HAP-1 (cell line): ENCODE measurements around the gene VTI1A.

Experiments
- DNase-seq, 2 experiments: peaks; one replicate each; pipeline ENCODE4 v3.0.0-alpha.2; 2016 to 2020; ENCODE audit warnings: low spot score in 2 of 2
- H3K27me3 ChIP-seq: fragments of 250-450 bp; sonication (Bioruptor Pico); 2 replicates; pipeline ENCODE4 v1.5.1; 2020; ENCODE audit warnings: low read depth, mild to moderate bottlenecking, moderate library complexity
- H3K36me3 ChIP-seq: fragments of 250-450 bp; sonication (Bioruptor Pico); replicated peaks from 2 replicates; pipeline ENCODE4 v1.5.1; 2020; ENCODE audit warnings: mild to moderate bottlenecking
- H3K4me1 ChIP-seq: fragments of 250-450 bp; sonication (Bioruptor Pico); 2 replicates; pipeline ENCODE4 v1.5.1; 2020; ENCODE audit warnings: mild to moderate bottlenecking
- H3K4me3 ChIP-seq: fragments of 250-450 bp; sonication (Bioruptor Pico); 2 replicates; pipeline ENCODE4 v1.5.1; 2020; ENCODE audit warnings: mild to moderate bottlenecking, moderate library complexity
- H3K9me3 ChIP-seq: fragments of 250-450 bp; sonication (Bioruptor Pico); 2 replicates; pipeline ENCODE4 v1.5.1; 2020; ENCODE audit warnings: mild to moderate bottlenecking, moderate library complexity
- in situ Hi-C: fragments of 300-500 bp; cut with MboI; formaldehyde crosslinking; loops from 3 replicates; pipeline ENCODE4 v1.14.3; 2020; ENCODE audit warnings: low sequenced_read_pairs, inconsistent platforms, mixed read lengths

The VTI1A gene

GRCh38 chr10:112613620-112614019, 166.6 kb downstream of the VTI1A start:
- no peak for DNase-seq
- Histone ChIP-seq H3K27me3 (no peaks in the 10 kb centered on the region), H3K4me3 (no peak overlapping the region), H3K9me3 (no peaks in the 10 kb centered on the region), H3K4me1 (no peaks in the 10 kb centered on the region), H3K36me3 (no peaks in the 10 kb centered on the region)
- in situ Hi-C loops, result no loop called here

- Histone ChIP-seq H3K4me3 (no peak overlapping the region), H3K27me3 (no peaks in the 10 kb centered on the region), H3K9me3 (no peaks in the 10 kb centered on the region), H3K36me3 (no peaks in the 10 kb centered on the region), H3K4me1 (no peaks in the 10 kb centered on the region)
- no peak for DNase-seq
- in situ Hi-C loops, result no loop called here
Observed at GRCh38 chr10:112614072-112614471, 167.1 kb downstream of the VTI1A start.

GRCh38 chr10:112614586-112614985, 167.6 kb downstream of the VTI1A start:
- in situ Hi-C loops, result no loop called here
- H3K4me3 ChIP-seq, result no peak overlapping the region
- H3K36me3 ChIP-seq, result no peaks in the 10 kb centered on the region
- H3K9me3 ChIP-seq, result no peaks in the 10 kb centered on the region
- H3K27me3 ChIP-seq, result no peaks in the 10 kb centered on the region
- no peaks in the 10 kb centered on the region for H3K4me1 ChIP-seq
- no peak for DNase-seq

- in situ Hi-C loops, result no loop called here
- Histone ChIP-seq H3K4me3 (no peak overlapping the region), H3K4me1 (no peaks in the 10 kb centered on the region), H3K9me3 (no peaks in the 10 kb centered on the region), H3K27me3 (no peaks in the 10 kb centered on the region), H3K36me3 (no peaks in the 10 kb centered on the region)
- DNase-seq, result no peak
Observed at GRCh38 chr10:112615269-112615668, 168.3 kb downstream of the VTI1A start.

GRCh38 chr10:112616647-112617046, 169.6 kb downstream of the VTI1A start:
- Histone ChIP-seq H3K27me3 (no peaks in the 10 kb centered on the region), H3K4me1 (peaks cover 3% of the 10 kb centered on the region; the same call in 1 of the 2 replicates), H3K4me3 (no peak overlapping the region), H3K36me3 (no peaks in the 10 kb centered on the region), H3K9me3 (no peaks in the 10 kb centered on the region)
- DNase-seq, result no peak
- in situ Hi-C loops, result no loop called here

GRCh38 chr10:112618814-112619213, 171.8 kb downstream of the VTI1A start:
- Histone ChIP-seq H3K9me3 (no peaks in the 10 kb centered on the region), H3K27me3 (no peaks in the 10 kb centered on the region), H3K36me3 (no peaks in the 10 kb centered on the region), H3K4me1 (peaks cover 16% of the 10 kb centered on the region), H3K4me3 (no peak overlapping the region)
- in situ Hi-C loops, result no loop called here
- no peak for DNase-seq

- peaks cover 16% of the 10 kb centered on the region for H3K4me1 ChIP-seq
- in situ Hi-C loops, result no loop called here
- H3K27me3 ChIP-seq, result no peaks in the 10 kb centered on the region
- H3K9me3 ChIP-seq, result no peaks in the 10 kb centered on the region
- H3K4me3 ChIP-seq, result no peak overlapping the region
- DNase-seq, result no peak
- H3K36me3 ChIP-seq, result no peaks in the 10 kb centered on the region
Observed at GRCh38 chr10:112619556-112619955, 172.5 kb downstream of the VTI1A start.

- H3K4me3 ChIP-seq, result no peak overlapping the region
Observed at GRCh38 chr10:112622786-112623185, 175.8 kb downstream of the VTI1A start.

GRCh38 chr10:112624546-112625048, 177.6 kb downstream of the VTI1A start:
- Histone ChIP-seq H3K36me3 (no peaks in the 10 kb centered on the region), H3K4me3 (no peak overlapping the region), H3K9me3 (no peaks in the 10 kb centered on the region), H3K27me3 (no peaks in the 10 kb centered on the region), H3K4me1 (peaks cover 16% of the 10 kb centered on the region)
- in situ Hi-C loops, result no loop called here
- no peak for DNase-seq

More at GRCh38 chr10:112622786-112623185, 175.8 kb downstream of the VTI1A start:
- H3K36me3 ChIP-seq, result no peaks in the 10 kb centered on the region
- H3K27me3 ChIP-seq, result no peaks in the 10 kb centered on the region
- peak in 1 of 2 experiments; percentile 62 for DNase-seq
- peaks cover 16% of the 10 kb centered on the region for H3K4me1 ChIP-seq
- in situ Hi-C loops, result no loop called here
- H3K9me3 ChIP-seq, result no peaks in the 10 kb centered on the region

- H3K36me3 ChIP-seq, result no peaks in the 10 kb centered on the region
- no peaks in the 10 kb centered on the region for H3K9me3 ChIP-seq
- H3K27me3 ChIP-seq, result no peaks in the 10 kb centered on the region
- H3K4me3 ChIP-seq, result no peak overlapping the region
- H3K4me1 ChIP-seq, result peaks cover 16% of the 10 kb centered on the region
- in situ Hi-C loops, result no loop called here
- no peak for DNase-seq
Observed at GRCh38 chr10:112628951-112629609, 182.1 kb downstream of the VTI1A start.

GRCh38 chr10:112631501-112632400, 184.7 kb downstream of the VTI1A start:
- DNase-seq, result no peak
- Histone ChIP-seq H3K4me1 (peaks cover 29% of the 10 kb centered on the region), H3K4me3 (no peak overlapping the region), H3K27me3 (no peaks in the 10 kb centered on the region), H3K9me3 (no peaks in the 10 kb centered on the region), H3K36me3 (no peaks in the 10 kb centered on the region)
- in situ Hi-C loops, result no loop called here

GRCh38 chr10:112634096-112634830, 187.2 kb downstream of the VTI1A start:
- no peak for DNase-seq
- no peak overlapping the region for H3K4me3 ChIP-seq
- no peaks in the 10 kb centered on the region for H3K36me3 ChIP-seq
- H3K9me3 ChIP-seq, result no peaks in the 10 kb centered on the region
- in situ Hi-C loops, result no loop called here
- H3K4me1 ChIP-seq, result peaks cover 38% of the 10 kb centered on the region
- no peaks in the 10 kb centered on the region for H3K27me3 ChIP-seq

- peaks cover 26% of the 10 kb centered on the region for H3K4me1 ChIP-seq
- in situ Hi-C loops, result no loop called here
- peak; percentile 33 to 72 for DNase-seq
- H3K27me3 ChIP-seq, result no peaks in the 10 kb centered on the region
- no peak overlapping the region for H3K4me3 ChIP-seq
- no peaks in the 10 kb centered on the region for H3K36me3 ChIP-seq
- no peaks in the 10 kb centered on the region for H3K9me3 ChIP-seq
Observed at GRCh38 chr10:112637901-112638300, 190.9 kb downstream of the VTI1A start.
